Measurements from ENCODE around the gene B3GALT5. TPM values are rescaled to one million over a fixed set of nuclear protein-coding genes. Genes with fewer than 3 reads are reported as not detected.

The B3GALT5 gene
- total RNA-seq, 1 donor from 2014 or later: 7.3 TPM

DNA sequence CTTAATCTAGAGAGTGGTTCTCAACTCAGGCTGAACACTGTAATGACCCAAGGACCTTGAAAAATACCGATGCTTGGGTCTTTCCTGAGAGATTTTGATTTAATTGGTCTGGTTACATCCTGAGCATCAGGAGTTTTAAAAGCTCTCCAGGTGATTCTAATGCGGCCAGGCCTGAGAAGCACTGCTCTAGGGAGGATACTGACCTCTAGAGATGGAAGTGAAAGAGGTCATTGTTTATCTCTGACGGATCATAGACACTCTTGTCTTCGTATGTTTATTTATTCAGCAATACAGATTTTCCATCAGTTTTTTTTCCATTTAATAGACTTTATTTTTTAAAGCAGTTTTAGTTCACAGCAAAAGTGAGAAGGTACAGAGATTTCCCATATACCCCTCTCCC is 77.7 kb downstream of the B3GALT5 start:
- no peak for DNase-seq (ENCODE audit: low spot score)
- Mint-ChIP-seq H3K27ac (ENCODE audit: unreplicated experiment) (no peak overlapping the region), H3K27me3 (ENCODE audit: unreplicated experiment) (no peaks in the 10 kb centered on the region), H3K4me3 (ENCODE audit: unreplicated experiment) (no peak overlapping the region), H3K9me3 (ENCODE audit: unreplicated experiment) (no peaks in the 10 kb centered on the region), H3K36me3 (ENCODE audit: low read depth, unreplicated experiment) (no peaks in the 10 kb centered on the region), H3K4me1 (ENCODE audit: unreplicated experiment) (peaks cover 4% of the 10 kb centered on the region)
- TF ChIP-seq, protein P1, sequence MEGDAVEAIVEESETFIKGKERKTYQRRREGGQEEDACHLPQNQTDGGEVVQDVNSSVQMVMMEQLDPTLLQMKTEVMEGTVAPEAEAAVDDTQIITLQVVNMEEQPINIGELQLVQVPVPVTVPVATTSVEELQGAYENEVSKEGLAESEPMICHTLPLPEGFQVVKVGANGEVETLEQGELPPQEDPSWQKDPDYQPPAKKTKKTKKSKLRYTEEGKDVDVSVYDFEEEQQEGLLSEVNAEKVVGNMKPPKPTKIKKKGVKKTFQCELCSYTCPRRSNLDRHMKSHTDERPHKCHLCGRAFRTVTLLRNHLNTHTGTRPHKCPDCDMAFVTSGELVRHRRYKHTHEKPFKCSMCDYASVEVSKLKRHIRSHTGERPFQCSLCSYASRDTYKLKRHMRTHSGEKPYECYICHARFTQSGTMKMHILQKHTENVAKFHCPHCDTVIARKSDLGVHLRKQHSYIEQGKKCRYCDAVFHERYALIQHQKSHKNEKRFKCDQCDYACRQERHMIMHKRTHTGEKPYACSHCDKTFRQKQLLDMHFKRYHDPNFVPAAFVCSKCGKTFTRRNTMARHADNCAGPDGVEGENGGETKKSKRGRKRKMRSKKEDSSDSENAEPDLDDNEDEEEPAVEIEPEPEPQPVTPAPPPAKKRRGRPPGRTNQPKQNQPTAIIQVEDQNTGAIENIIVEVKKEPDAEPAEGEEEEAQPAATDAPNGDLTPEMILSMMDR (IDR thresholded peaks at IDR 0.05; ENCODE audit: unreplicated experiment): no peak

DNA sequence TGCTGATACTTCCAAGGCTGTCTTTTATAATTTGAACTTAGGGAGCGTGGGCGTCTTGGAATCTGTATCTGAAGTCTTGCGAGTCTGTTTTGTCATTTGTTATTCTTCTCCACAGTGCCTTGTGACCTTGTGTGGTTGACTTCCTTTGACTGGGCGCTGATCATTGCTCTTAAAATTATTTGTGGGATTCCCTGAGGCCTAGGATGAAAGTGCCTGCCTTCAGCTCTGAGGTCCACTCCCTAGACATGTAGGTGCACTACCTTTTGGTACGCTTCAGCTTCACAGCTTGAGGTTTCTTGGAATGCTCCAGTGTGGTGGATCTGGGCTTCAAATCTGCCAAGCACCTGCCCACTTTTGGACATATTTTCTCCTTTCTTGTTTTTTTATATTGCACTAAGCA is 82.0 kb downstream of the B3GALT5 start:
- TF ChIP-seq, protein P1 (IDR thresholded peaks at IDR 0.05; ENCODE audit: unreplicated experiment): no peak
- no peak overlapping the region for H3K4me3 Mint-ChIP-seq (ENCODE audit: unreplicated experiment)
- no peak overlapping the region for H3K27ac Mint-ChIP-seq (ENCODE audit: unreplicated experiment)
- no peaks in the 10 kb centered on the region for H3K4me1 Mint-ChIP-seq (ENCODE audit: unreplicated experiment)
- H3K36me3 Mint-ChIP-seq (ENCODE audit: low read depth, unreplicated experiment): no peaks in the 10 kb centered on the region
- DNase-seq (ENCODE audit: low spot score): no peak
- no peaks in the 10 kb centered on the region for H3K9me3 Mint-ChIP-seq (ENCODE audit: unreplicated experiment)
- H3K27me3 Mint-ChIP-seq (ENCODE audit: unreplicated experiment): peaks cover 2% of the 10 kb centered on the region

DNA sequence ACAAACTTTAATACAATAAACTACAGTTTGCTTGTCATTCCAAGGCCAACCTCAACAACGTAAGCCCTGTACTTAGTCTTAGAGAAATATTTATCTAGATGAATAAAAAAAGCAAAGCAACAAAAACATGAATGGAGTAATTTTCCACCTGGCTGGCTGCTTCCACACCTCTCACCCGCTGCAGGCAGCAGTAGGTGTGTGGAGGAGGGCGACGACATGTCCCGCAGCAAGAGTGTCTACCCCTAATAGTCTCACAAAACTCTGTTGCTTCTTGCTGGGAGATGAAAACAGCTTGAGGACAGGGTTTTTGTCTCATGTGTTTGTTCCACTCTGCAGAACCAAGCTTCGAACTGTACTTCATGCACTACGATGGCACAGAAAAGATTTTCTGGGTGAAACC is 83.5 kb downstream of the B3GALT5 start:
- no peak overlapping the region for H3K27ac Mint-ChIP-seq (ENCODE audit: unreplicated experiment)
- H3K4me3 Mint-ChIP-seq (ENCODE audit: unreplicated experiment): no peak overlapping the region
- DNase-seq (ENCODE audit: low spot score): no peak
- TF ChIP-seq, protein P1 (IDR thresholded peaks at IDR 0.05; ENCODE audit: unreplicated experiment): no peak
- peaks cover 4% of the 10 kb centered on the region for H3K4me1 Mint-ChIP-seq (ENCODE audit: unreplicated experiment)
- H3K27me3 Mint-ChIP-seq (ENCODE audit: unreplicated experiment): peaks cover 6% of the 10 kb centered on the region
- H3K9me3 Mint-ChIP-seq (ENCODE audit: unreplicated experiment): no peaks in the 10 kb centered on the region
- H3K36me3 Mint-ChIP-seq (ENCODE audit: low read depth, unreplicated experiment): peaks cover 3% of the 10 kb centered on the region

DNA sequence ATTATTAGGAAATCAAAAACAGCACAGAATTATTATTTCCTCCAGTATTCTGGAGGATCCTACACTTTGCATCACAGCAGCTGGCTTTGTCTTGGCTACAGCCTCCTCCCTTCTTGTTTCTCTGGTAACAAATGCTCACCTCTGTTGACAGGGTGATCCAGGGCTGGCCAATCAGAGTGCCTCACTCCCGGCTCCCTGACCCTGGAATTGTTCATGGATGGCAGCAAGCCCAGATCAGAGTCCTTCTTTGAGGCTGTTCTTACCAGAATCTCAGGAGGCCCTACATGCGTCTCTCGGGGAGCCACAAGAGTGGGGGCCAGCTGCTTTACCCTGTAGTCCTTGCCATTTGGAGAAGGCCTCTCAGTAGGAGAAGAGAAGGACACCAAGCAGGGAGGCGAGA is 83.9 kb downstream of the B3GALT5 start:
- TF ChIP-seq, protein P1 (IDR thresholded peaks at IDR 0.05; ENCODE audit: unreplicated experiment): no peak
- no peak overlapping the region for H3K4me3 Mint-ChIP-seq (ENCODE audit: unreplicated experiment)
- H3K4me1 Mint-ChIP-seq (ENCODE audit: unreplicated experiment): peaks cover 4% of the 10 kb centered on the region
- H3K36me3 Mint-ChIP-seq (ENCODE audit: low read depth, unreplicated experiment): peaks cover 3% of the 10 kb centered on the region
- H3K9me3 Mint-ChIP-seq (ENCODE audit: unreplicated experiment): no peaks in the 10 kb centered on the region
- no peak overlapping the region for H3K27ac Mint-ChIP-seq (ENCODE audit: unreplicated experiment)
- peaks cover 6% of the 10 kb centered on the region for H3K27me3 Mint-ChIP-seq (ENCODE audit: unreplicated experiment)
- no peak for DNase-seq (ENCODE audit: low spot score)

DNA sequence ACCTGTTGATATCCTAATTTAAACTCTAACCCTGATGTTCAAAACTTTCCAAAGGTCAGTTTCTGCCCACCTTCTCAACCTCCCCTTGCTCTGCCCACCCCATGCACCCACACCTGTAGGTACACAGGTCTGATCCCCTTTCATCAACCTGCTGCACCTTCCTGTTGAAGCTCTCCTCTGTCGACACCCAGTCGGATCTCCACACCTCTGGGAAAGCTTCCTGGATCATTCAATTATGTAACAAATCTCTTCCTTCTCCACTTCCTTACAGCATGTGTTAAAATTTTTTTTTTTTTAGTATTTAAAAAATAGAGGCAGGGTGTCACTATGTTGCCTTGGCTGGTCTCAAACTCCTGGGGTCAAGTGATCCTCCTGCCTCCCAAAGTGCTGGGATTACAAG is 87.6 kb downstream of the B3GALT5 start:
- no peak for DNase-seq (ENCODE audit: low spot score)
- peaks cover 4% of the 10 kb centered on the region for H3K9me3 Mint-ChIP-seq (ENCODE audit: unreplicated experiment)
- TF ChIP-seq, protein P1 (IDR thresholded peaks at IDR 0.05; ENCODE audit: unreplicated experiment): no peak

More for the DNA sequence above, 87.6 kb downstream of the B3GALT5 start:
- Mint-ChIP-seq H3K4me3 (ENCODE audit: unreplicated experiment) (no peak overlapping the region), H3K36me3 (ENCODE audit: low read depth, unreplicated experiment) (peaks cover 3% of the 10 kb centered on the region), H3K4me1 (ENCODE audit: unreplicated experiment) (peaks cover 4% of the 10 kb centered on the region), H3K27me3 (ENCODE audit: unreplicated experiment) (peaks cover 6% of the 10 kb centered on the region), H3K27ac (ENCODE audit: unreplicated experiment) (no peak overlapping the region)

Measured in endothelial cell (in vitro differentiated cells).